Neural crest cell (in vitro differentiated cells): Measurements from ENCODE around the gene LEPR. TPM values are rescaled to one million over a fixed set of nuclear protein-coding genes. Genes with fewer than 3 reads are reported as not detected.
"Not testable (repeated sequence)": the region's sequence is repeated elsewhere in the genome, so short reads cannot be mapped to it uniquely, and the experiment has no call there.

ENCODE experiments used
- DNase-seq: peaks from one replicate; pipeline ENCODE4 v3.0.0; 2021; ENCODE audit warnings: low read depth, mixed read lengths, low spot score
- H3K27ac Mint-ChIP-seq: one replicate; pipeline ENCODE4 v1.8.0; 2021; ENCODE audit warnings: mild to moderate bottlenecking, mixed read lengths; ENCODE audit not compliant: unreplicated experiment
- H3K27me3 Mint-ChIP-seq: 2 replicates; pipeline ENCODE4 v1.8.0; 2021; ENCODE audit warnings: low read depth, mild to moderate bottlenecking, mixed read lengths
- H3K36me3 Mint-ChIP-seq: 2 replicates; pipeline ENCODE4 v1.8.0; 2021; ENCODE audit warnings: low read depth, mild to moderate bottlenecking, mixed read lengths
- H3K4me1 Mint-ChIP-seq: 2 replicates; pipeline ENCODE4 v1.8.0; 2021; ENCODE audit warnings: mixed read lengths
- H3K4me3 Mint-ChIP-seq: one replicate; pipeline ENCODE4 v1.8.0; 2021; ENCODE audit warnings: mild to moderate bottlenecking, mixed read lengths
- H3K9me3 Mint-ChIP-seq: 2 replicates; pipeline ENCODE4 v1.8.0; 2021; ENCODE audit warnings: mixed read lengths
- long read RNA-seq: library from polyadenylated mRNA; unstranded; transcript quantifications from one replicate; pipeline ENCODE4 v2.0.0, GENCODE V29; 2020
- total RNA-seq: library from RNA; stranded (reverse); gene quantifications from 2 replicates; pipeline ENCODE4 v1.2.1, GENCODE V29; 2021
- TF ChIP-seq, protein P1 (sequence below): fragments of 200-600 bp; sonication (generic); conservative IDR thresholded peaks from 2 replicates; pipeline ENCODE4 v1.5.0; 2021; ENCODE audit warnings: antibody characterized with exemption, mild to moderate bottlenecking

Gene LEPR
- total RNA-seq, result 2.5 and 2.7 TPM in 2 replicates
- long read RNA-seq, full-length matches to known transcripts, result 2 of 6 reads
- long read RNA-seq, partial matches to known transcripts, result 0 of 6 reads
- long read RNA-seq, other reads (novel, unspliced or antisense), result 4 of 6 reads

DNA sequence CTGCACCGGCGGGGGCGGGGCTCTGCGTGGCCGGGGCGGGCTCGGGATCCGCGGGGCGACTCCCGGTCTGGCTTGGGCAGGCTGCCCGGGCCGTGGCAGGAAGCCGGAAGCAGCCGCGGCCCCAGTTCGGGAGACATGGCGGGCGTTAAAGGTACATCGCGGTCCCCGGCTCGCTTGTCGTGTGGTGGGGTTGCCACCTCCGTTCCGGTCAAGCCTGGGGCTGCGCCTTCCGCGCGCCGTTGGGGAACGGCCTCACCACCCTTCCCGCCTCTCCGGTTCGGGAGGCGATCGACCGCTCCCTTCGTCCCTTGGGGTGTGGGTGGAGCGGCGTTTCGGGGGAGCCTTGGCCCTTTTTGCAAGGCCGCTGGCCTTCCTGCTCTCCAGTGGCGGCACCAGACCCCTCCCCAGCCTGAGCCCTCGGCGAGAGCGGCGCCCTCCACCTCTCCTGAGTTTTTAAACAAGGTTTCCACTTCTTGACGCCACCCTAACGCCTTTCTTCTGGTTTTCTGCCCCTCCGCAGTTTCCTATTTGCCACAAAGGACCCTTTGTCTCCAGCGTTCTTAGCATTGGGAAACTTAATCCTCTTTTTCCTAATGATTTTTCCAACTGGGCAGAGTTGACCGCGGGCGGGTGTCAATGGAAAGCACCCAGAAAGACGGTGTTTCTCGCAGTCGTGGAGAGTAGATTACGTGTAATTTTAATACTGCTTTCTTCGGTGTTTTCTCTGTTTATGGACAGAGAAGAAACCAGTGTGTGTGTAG is at the start of gene LEPR, which contains the start of gene LEPROT:
Gene LEPR (plus strand): TSS at position 79 of the 761 bp plus-strand sequence. CDS start 144,898 bp downstream, outside the sequence.
Gene LEPROT (plus strand): TSS at position 79 of the 761 bp plus-strand sequence. CDS start 57 bp downstream, at position 136.
- H3K27ac Mint-ChIP-seq, result peak within 1 kb of the TSS; percentile 84
- H3K4me1 Mint-ChIP-seq, result peaks cover 19% of the 10 kb centered on the region
- TF ChIP-seq, protein P1, sequence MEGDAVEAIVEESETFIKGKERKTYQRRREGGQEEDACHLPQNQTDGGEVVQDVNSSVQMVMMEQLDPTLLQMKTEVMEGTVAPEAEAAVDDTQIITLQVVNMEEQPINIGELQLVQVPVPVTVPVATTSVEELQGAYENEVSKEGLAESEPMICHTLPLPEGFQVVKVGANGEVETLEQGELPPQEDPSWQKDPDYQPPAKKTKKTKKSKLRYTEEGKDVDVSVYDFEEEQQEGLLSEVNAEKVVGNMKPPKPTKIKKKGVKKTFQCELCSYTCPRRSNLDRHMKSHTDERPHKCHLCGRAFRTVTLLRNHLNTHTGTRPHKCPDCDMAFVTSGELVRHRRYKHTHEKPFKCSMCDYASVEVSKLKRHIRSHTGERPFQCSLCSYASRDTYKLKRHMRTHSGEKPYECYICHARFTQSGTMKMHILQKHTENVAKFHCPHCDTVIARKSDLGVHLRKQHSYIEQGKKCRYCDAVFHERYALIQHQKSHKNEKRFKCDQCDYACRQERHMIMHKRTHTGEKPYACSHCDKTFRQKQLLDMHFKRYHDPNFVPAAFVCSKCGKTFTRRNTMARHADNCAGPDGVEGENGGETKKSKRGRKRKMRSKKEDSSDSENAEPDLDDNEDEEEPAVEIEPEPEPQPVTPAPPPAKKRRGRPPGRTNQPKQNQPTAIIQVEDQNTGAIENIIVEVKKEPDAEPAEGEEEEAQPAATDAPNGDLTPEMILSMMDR, result no peak
- no peaks in the 10 kb centered on the region for H3K9me3 Mint-ChIP-seq
- DNase-seq, result no peak
- H3K4me3 Mint-ChIP-seq, result no peak within 1 kb of the TSS
- peaks cover 17% of the 10 kb centered on the region for H3K27me3 Mint-ChIP-seq
- H3K36me3 Mint-ChIP-seq, result peaks cover 8% of the 10 kb centered on the region

GRCh38 chr1:65371544-65371943 is 48.9 kb upstream of the LEPR start:
- no peak overlapping the region for H3K4me3 Mint-ChIP-seq
- DNase-seq, result no peak
- TF ChIP-seq, protein P1, result no peak
- no peaks in the 10 kb centered on the region for H3K36me3 Mint-ChIP-seq
- H3K27ac Mint-ChIP-seq, result no peak overlapping the region
- no peaks in the 10 kb centered on the region for H3K4me1 Mint-ChIP-seq
- peaks cover 8% of the 10 kb centered on the region for H3K27me3 Mint-ChIP-seq
- H3K9me3 Mint-ChIP-seq, result peaks cover 3% of the 10 kb centered on the region

DNA sequence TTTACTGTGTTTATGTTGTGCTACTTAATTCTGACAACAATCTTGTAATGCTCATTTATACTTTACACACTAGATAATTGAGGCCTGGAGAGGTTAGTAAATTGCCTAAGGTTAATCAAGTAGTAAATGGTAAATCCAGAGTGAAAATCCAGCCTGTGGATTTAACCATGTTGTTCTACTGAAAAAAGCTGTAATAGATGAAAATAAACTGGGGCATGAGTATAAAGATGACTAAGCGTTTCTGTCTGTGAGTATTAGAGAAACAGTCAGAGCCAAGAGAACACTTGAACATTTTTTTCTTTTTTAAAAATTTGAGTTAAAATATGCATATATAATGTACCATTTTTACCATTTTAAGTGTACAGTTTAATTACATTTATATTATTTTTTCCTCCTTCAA is 47.9 kb upstream of the LEPR start:
- TF ChIP-seq, protein P1, result no peak
- DNase-seq, result no peak
- H3K4me3 Mint-ChIP-seq, result no peak overlapping the region
- no peaks in the 10 kb centered on the region for H3K36me3 Mint-ChIP-seq
- H3K9me3 Mint-ChIP-seq, result peaks cover 3% of the 10 kb centered on the region
- H3K4me1 Mint-ChIP-seq, result no peaks in the 10 kb centered on the region
- H3K27ac Mint-ChIP-seq, result no peak overlapping the region
- peaks cover 8% of the 10 kb centered on the region for H3K27me3 Mint-ChIP-seq

DNA sequence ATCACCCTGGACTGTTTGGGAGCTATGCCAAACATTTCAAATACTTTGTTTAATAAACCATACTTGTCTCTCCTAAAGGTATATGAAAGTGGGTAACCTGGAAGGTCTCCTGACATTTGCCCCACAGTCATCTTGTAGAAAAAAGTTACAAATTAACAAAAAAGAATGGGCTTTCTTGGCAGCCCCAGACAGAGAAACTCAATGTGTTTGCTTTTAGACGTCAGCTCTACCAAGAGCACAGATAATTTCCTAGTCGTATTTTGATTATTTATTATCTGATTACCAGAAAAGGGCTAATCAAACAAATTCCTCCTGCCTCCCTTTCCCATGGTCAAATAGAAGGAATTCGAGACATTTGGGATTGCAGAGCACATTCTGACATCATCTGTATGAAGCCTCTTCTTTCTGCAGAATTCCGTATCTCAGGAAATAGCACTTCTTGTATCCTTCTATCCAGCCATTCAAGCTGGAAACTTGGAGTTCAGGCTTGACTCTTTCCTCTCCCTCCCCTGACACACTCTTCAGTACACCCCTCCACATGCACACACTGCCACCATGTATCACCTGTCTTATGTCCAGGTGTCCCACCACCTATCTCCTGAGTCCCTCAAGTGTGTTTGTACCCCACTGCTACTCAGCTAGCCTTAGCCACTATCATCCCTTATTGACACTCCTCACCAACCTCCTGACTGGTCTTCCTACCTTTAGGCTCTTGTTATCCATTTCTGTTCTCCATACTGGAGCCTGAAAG is 42.8 kb upstream of the LEPR start:
- TF ChIP-seq, protein P1, result no peak
- Mint-ChIP-seq H3K9me3 (peaks cover 3% of the 10 kb centered on the region), H3K4me1 (no peaks in the 10 kb centered on the region), H3K36me3 (peaks cover 2% of the 10 kb centered on the region), H3K27me3 (peaks cover 5% of the 10 kb centered on the region), H3K4me3 (no peak overlapping the region), H3K27ac (no peak overlapping the region)
- no peak for DNase-seq

DNA sequence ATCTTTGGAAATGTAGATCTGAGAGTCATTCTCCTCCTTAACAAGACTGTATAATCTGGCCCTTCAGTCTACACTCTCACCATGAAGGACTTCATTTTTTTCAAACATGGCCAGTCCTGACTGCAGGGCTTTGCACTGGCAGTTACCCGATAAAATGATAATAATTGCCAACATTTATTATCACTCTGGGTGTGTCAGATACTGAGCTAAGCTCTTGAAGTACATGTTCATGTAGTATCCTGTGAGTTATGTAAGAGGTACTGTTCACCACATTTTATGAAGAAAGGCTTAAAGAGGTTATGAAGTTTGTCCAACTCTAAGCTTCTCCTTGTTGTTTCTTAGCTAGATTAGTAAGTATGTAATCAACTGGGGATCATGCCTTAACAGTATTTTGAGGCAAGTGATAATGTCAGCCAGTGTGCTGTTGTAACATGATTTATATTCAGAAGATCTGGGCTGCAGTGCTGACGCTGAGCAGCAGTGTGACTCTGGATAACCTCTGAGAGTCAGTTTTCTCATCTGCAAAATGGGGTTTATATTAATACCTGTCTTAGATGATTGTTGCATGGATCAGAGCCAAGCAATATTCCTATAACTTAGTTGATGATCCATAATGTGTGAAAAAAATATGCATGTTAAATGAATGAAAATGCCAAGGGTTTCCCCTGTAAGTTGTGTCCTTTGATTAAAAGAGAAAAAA is 42.1 kb upstream of the LEPR start:
- DNase-seq, result no peak
- H3K27me3 Mint-ChIP-seq, result peaks cover 5% of the 10 kb centered on the region
- no peaks in the 10 kb centered on the region for H3K4me1 Mint-ChIP-seq
- no peak overlapping the region for H3K4me3 Mint-ChIP-seq
- no peak overlapping the region for H3K27ac Mint-ChIP-seq
- H3K36me3 Mint-ChIP-seq, result peaks cover 2% of the 10 kb centered on the region
- TF ChIP-seq, protein P1, result no peak
- peaks cover 3% of the 10 kb centered on the region for H3K9me3 Mint-ChIP-seq

GRCh38 chr1:65384426-65384825 is 36.0 kb upstream of the LEPR start:
- not testable (repeated sequence) for H3K4me3 Mint-ChIP-seq, H3K4me1 Mint-ChIP-seq, H3K27ac Mint-ChIP-seq, DNase-seq, H3K9me3 Mint-ChIP-seq, H3K36me3 Mint-ChIP-seq, H3K27me3 Mint-ChIP-seq
